Measurements from ENCODE around the gene C1QA.
"Not testable (repeated sequence)": the region's sequence is repeated elsewhere in the genome, so short reads cannot be mapped to it uniquely, and the experiment has no call there.

The C1QA gene

DNA sequence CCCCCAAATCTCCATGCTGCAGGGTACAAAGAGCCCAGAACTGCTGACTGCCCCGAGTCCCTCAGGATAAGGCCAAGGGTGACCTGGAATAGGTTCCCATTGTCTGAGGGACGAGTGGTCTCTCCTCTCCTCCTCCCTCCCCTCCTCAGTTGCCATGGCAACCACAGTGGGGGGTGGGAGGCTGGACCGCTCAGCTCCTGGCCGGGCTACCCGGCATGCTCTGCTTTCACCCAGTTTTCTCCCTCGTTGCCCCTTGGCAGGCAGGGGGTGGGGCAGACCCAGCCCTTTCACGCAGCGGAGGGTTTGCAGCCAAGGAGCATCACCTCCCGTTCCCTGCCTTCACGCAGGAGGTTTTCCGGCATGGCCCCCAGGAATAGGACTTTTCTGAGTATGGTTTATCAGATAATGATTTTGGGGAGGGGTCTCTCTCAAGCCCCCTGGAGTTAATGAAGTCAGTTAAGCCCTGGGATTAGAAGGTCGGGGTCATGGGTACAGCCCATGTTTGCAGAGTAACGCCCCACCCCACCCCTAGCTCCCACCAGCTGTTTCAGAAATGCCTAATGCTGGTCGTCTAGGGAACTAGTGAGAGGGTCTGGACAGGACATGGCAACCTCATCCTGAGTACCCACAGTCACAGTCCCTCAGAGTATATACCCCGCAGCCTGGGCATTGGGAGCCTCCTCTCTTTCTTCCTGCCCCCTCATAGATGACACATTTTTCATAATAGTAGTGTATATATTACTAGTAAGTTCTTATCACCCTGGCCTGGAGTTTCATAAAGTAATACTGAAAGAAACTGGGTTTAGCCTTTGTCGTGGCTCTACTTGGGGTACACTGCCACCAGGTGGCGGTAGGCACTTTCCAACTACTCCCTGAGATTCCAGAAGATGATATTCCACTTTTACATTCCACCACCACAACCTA lies 37.3 kb downstream of the C1QA start:
- Histone ChIP-seq H3K36me3 (ENCODE audit: control insufficient read depth in 2 of 2, insufficient read depth in 2 of 2, low read length in 2 of 2) (no peaks in the 10 kb centered on the region), H3K27ac (ENCODE audit: low read length) (no peak overlapping the region), H3K4me3 (ENCODE audit: low read length in 2 of 2) (no peak overlapping the region), H3K27me3 (ENCODE audit: control insufficient read depth in 1 of 2, insufficient read depth in 2 of 2, low read length in 2 of 2) (peaks cover 38 to 47% of the 10 kb centered on the region in 2 donors), H3K9ac (ENCODE audit: low read length in 2 of 2) (no peak overlapping the region), H3K9me3 (ENCODE audit: control insufficient read depth in 2 of 2, low read length in 2 of 2) (no peaks in the 10 kb centered on the region), H3K4me1 (ENCODE audit: control insufficient read depth, insufficient read depth, low read length) (no peaks in the 10 kb centered on the region)

DNA sequence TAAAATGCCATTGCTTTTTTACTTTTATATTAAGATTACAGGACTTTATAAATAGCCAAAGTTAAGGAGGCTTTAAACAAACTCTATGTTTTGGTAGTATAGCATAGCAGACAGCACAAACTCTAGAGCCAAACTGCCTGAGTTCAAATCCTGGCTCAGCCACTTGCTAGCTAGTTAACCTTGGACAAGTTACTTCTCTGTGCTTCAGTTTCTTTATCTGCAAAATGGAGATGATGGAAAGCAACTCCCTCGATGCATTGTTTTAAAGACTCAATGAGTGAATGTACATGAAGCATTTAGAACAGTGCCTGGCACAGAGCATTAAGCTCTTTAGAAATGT lies 38.0 kb downstream of the C1QA start:
- Histone ChIP-seq H3K9me3 (ENCODE audit: control insufficient read depth in 2 of 2, low read length in 2 of 2) (no peaks in the 10 kb centered on the region), H3K36me3 (ENCODE audit: control insufficient read depth in 2 of 2, insufficient read depth in 2 of 2, low read length in 2 of 2) (no peaks in the 10 kb centered on the region), H3K9ac (ENCODE audit: low read length in 2 of 2) (no peak overlapping the region), H3K27ac (ENCODE audit: low read length) (no peak overlapping the region), H3K27me3 (ENCODE audit: control insufficient read depth in 1 of 2, insufficient read depth in 2 of 2, low read length in 2 of 2) (peaks cover 38 to 47% of the 10 kb centered on the region in 2 donors), H3K4me1 (ENCODE audit: control insufficient read depth, insufficient read depth, low read length) (no peaks in the 10 kb centered on the region), H3K4me3 (ENCODE audit: low read length in 2 of 2) (no peak overlapping the region)

DNA sequence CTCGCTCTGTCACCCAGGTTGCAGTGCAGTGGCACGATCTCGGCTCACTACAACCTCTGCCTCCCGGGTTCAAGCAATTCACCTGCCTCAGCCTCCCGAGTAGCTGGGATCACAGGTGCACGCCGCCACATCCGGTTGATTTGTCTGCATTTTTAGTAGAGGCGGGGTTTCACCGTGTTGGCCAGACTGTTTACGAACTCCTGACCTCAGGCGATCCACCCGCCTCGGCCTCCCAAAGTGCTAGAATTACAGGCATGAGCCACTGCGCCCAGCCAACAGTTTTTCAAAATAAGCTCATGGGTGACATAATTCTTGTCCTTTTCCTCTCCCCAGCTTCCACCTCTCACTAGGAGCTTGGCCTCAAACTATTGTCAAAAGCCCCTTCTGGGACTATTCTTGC lies 39.7 kb downstream of the C1QA start:
- H3K9me3 ChIP-seq (ENCODE audit: control insufficient read depth in 2 of 2, low read length in 2 of 2); H3K4me3 ChIP-seq (ENCODE audit: low read length in 2 of 2); H3K36me3 ChIP-seq (ENCODE audit: control insufficient read depth in 2 of 2, insufficient read depth in 2 of 2, low read length in 2 of 2); H3K4me1 ChIP-seq (ENCODE audit: control insufficient read depth, insufficient read depth, low read length); H3K9ac ChIP-seq (ENCODE audit: low read length in 2 of 2); H3K27ac ChIP-seq (ENCODE audit: low read length): not testable (repeated sequence)
- H3K27me3 ChIP-seq (ENCODE audit: control insufficient read depth in 1 of 2, insufficient read depth in 2 of 2, low read length in 2 of 2): peaks cover 30 to 35% of the 10 kb centered on the region in 2 donors

DNA sequence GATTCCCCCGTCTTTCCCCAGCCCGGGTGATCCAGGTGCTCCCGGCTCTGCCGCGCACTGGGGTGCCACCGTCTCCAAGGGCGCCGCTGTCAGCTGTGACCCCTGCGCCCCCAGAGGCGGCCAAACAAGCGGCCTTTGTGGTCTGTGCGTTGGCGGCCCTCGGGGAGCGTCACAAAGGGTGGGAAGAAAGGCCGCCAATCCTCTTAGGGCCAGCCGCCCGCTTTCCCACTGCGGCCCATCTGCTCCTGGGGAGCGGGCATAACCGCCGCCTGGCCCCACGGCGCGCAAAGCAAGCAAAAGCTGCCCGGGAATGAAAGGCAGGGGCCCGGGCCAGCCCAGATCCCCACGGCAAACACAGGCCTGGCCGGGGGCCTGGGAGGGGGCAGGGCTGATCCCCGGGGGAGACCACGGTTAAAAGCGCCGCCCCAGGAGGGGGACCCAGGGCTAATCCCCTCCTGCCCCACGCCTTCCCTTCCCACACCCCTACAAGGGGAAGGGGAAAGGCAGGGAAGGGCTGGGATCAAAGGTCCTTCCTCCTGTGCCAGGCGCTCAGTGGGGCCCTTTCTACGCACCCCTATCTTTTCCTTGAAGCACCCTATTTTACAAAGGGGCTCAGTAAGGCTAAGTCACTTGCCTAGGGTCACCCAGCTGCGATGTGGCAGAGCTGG lies 40.6 kb downstream of the C1QA start:
- H3K27me3 ChIP-seq (ENCODE audit: control insufficient read depth in 1 of 2, insufficient read depth in 2 of 2, low read length in 2 of 2): peaks cover 24 to 26% of the 10 kb centered on the region in 2 donors
- no peak overlapping the region for H3K27ac ChIP-seq (ENCODE audit: low read length)
- no peak overlapping the region for H3K9ac ChIP-seq (ENCODE audit: low read length in 2 of 2)
- H3K9me3 ChIP-seq (ENCODE audit: control insufficient read depth in 2 of 2, low read length in 2 of 2): no peaks in the 10 kb centered on the region
- H3K4me3 ChIP-seq (ENCODE audit: low read length in 2 of 2): no peak overlapping the region
- H3K36me3 ChIP-seq (ENCODE audit: control insufficient read depth in 2 of 2, insufficient read depth in 2 of 2, low read length in 2 of 2): no peaks in the 10 kb centered on the region
- no peaks in the 10 kb centered on the region for H3K4me1 ChIP-seq (ENCODE audit: control insufficient read depth, insufficient read depth, low read length)

DNA sequence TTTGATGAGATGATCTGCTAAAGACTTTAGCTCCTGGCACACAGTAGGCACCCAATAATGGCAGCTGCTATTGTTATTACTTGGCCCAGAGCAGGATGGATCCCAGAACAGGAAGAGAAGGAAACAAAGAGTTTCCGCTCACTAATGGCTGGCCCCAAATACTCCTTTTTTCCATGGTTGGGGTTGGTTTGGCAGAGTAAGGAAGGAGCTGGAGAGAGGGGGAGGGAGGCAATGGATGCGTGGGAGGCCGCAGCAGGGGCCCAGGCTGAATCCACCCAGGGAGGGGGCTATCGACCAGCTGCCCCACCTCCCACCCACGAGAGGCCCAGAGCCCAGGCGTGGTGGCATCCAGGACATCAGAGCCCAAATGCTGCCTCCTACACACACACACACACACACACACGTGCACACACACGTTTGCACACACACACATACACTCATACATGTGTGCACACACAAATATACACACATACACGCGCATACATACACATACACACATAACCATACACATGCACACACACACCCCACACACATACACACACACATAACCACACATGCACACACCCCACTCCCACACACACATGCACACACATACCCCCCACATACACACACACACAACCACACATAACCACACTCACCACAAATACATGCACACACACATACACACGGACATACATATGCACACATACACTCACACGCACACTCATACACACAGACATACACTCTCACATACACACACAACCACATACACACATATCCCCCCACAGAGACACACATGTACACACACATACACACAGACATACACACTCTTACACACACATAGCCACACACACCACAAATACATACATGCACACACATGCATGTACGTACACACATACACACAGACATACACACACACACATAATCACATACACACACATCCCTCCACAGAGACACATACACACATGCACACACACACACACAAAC lies 41.8 kb downstream of the C1QA start:
- Histone ChIP-seq H3K9ac (ENCODE audit: low read length in 2 of 2) (no peak overlapping the region), H3K9me3 (ENCODE audit: control insufficient read depth in 2 of 2, low read length in 2 of 2) (no peaks in the 10 kb centered on the region), H3K36me3 (ENCODE audit: control insufficient read depth in 2 of 2, insufficient read depth in 2 of 2, low read length in 2 of 2) (no peaks in the 10 kb centered on the region), H3K27me3 (ENCODE audit: control insufficient read depth in 1 of 2, insufficient read depth in 2 of 2, low read length in 2 of 2) (peaks cover 20 to 21% of the 10 kb centered on the region in 2 donors), H3K4me1 (ENCODE audit: control insufficient read depth, insufficient read depth, low read length) (no peaks in the 10 kb centered on the region), H3K27ac (ENCODE audit: low read length) (no peak overlapping the region), H3K4me3 (ENCODE audit: low read length in 2 of 2) (no peak overlapping the region)

DNA sequence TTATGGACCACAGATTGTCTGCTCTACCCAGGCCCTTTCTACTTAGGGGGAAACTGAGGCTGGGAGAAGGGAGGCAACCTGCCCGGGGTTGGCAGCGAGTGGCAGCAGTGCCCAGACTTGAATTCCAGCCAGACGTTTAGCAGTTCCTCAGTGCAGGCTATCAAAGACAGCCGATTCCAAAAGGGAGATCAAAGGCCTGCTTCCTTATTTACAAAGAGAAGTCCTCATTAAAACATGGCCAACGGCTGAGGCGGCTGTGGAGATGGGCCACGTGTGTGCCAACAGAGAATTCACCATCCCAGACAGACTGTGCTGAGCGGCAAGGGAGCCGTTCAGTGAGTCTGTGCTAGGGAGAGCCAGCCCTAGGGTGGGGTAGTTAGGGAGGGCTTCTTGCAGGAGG lies 44.3 kb downstream of the C1QA start:
- H3K9ac ChIP-seq (ENCODE audit: low read length in 2 of 2): no peak overlapping the region

DNA sequence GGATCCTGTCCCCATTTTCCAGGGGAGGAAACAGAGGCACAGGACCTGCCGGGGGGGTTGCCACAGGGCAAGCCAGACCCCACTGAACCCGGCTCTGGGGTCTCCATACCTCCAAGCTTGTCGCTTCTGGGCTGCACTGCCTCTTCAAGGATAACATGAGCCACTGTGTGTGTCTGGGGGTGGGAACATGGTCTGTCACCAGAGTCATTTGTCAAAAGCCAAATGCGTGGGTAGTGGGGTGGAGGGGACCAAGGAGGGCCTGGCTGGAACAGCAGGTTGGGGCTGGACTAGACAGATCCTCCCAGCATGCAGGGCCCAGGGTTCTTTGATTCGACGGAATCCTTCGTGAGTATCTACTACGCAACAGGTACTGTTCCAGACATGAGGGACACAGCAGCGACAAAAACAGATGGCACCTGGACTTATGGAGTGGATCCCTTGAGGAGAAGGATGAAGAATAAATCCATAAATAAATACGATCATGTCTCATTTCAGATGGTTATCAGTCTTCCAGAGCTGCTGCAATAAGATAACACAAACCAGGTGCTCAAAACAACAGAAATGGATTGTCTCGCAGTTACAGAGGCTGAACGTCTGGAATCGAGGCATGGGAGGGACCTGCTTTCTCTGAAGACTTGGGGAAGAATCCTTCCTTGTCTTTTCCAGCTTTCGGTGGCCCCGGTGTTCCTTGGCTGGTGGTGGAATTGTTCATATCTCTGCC lies 45.3 kb downstream of the C1QA start:
- Histone ChIP-seq H3K4me1 (ENCODE audit: control insufficient read depth, insufficient read depth, low read length) (peaks cover 2% of the 10 kb centered on the region), H3K27me3 (ENCODE audit: control insufficient read depth in 1 of 2, insufficient read depth in 2 of 2, low read length in 2 of 2) (peaks cover 5 to 18% of the 10 kb centered on the region in 2 donors), H3K9me3 (ENCODE audit: control insufficient read depth in 2 of 2, low read length in 2 of 2) (no peaks in the 10 kb centered on the region), H3K9ac (ENCODE audit: low read length in 2 of 2) (no peak overlapping the region), H3K36me3 (ENCODE audit: control insufficient read depth in 2 of 2, insufficient read depth in 2 of 2, low read length in 2 of 2) (no peaks in the 10 kb centered on the region), H3K27ac (ENCODE audit: low read length) (no peak overlapping the region), H3K4me3 (ENCODE audit: low read length in 2 of 2) (no peak overlapping the region)

More for the DNA sequence above, 44.3 kb downstream of the C1QA start:
- peaks cover 6 to 18% of the 10 kb centered on the region in 2 donors for H3K27me3 ChIP-seq (ENCODE audit: control insufficient read depth in 1 of 2, insufficient read depth in 2 of 2, low read length in 2 of 2)
- H3K4me3 ChIP-seq (ENCODE audit: low read length in 2 of 2): no peak overlapping the region
- no peaks in the 10 kb centered on the region for H3K9me3 ChIP-seq (ENCODE audit: control insufficient read depth in 2 of 2, low read length in 2 of 2)
- H3K27ac ChIP-seq (ENCODE audit: low read length): no peak overlapping the region
- H3K36me3 ChIP-seq (ENCODE audit: control insufficient read depth in 2 of 2, insufficient read depth in 2 of 2, low read length in 2 of 2): no peaks in the 10 kb centered on the region
- peaks cover 2% of the 10 kb centered on the region for H3K4me1 ChIP-seq (ENCODE audit: control insufficient read depth, insufficient read depth, low read length)

DNA sequence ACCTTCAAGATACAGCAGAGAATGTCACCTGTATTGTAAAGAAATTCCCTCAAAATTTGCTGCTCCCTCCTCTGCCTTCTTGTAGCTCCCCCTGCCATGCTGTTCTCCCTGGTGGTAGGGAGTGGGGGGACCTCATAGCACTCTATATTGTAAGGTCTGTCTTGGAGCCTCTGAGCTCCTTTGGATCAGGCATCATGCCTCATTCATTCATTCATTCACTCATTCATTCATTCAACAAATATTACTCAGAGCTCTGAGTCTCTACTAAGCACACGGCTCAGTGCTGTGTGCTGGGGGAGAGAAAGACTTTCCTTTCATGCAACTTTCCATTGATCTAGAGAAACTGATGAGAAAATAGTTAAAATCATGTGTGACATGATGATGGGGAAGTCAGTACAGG lies 47.1 kb downstream of the C1QA start:
- H3K9ac ChIP-seq (ENCODE audit: low read length in 2 of 2): no peak overlapping the region
- H3K9me3 ChIP-seq (ENCODE audit: control insufficient read depth in 2 of 2, low read length in 2 of 2): no peaks in the 10 kb centered on the region
- H3K27me3 ChIP-seq (ENCODE audit: control insufficient read depth in 1 of 2, insufficient read depth in 2 of 2, low read length in 2 of 2): peaks cover 4 to 15% of the 10 kb centered on the region in 2 donors
- no peak overlapping the region for H3K27ac ChIP-seq (ENCODE audit: low read length)
- no peak overlapping the region for H3K4me3 ChIP-seq (ENCODE audit: low read length in 2 of 2)
- H3K36me3 ChIP-seq (ENCODE audit: control insufficient read depth in 2 of 2, insufficient read depth in 2 of 2, low read length in 2 of 2): no peaks in the 10 kb centered on the region
- peaks cover 2% of the 10 kb centered on the region for H3K4me1 ChIP-seq (ENCODE audit: control insufficient read depth, insufficient read depth, low read length)

DNA sequence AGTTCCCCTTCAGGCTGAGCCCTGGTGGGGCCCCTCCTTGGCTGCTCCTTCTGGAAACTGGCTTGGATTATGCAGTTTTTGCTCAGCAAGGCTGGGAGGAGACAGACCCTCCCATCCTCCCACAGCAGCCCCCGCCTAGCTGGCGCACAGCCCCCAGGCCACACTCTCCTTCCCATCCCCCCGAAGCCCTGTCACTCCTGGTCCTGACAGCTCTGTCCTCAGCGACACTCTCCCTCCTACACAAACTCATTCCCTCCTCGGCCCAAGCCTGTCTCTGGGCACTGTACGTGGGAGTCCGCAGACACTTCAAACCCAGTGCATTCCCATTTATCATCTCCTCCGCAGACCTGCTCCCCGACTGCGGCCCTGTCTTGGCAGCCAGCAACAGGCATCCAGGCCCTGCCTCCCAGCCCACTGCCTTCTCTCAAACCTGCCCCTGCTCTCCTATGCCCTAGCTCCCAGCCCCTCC lies 49.2 kb downstream of the C1QA start:
- no peak overlapping the region for H3K27ac ChIP-seq (ENCODE audit: low read length)
- H3K9me3 ChIP-seq (ENCODE audit: control insufficient read depth in 2 of 2, low read length in 2 of 2): no peaks in the 10 kb centered on the region
- peaks cover 2% of the 10 kb centered on the region for H3K4me1 ChIP-seq (ENCODE audit: control insufficient read depth, insufficient read depth, low read length)
- H3K4me3 ChIP-seq (ENCODE audit: low read length in 2 of 2): no peak overlapping the region
- H3K9ac ChIP-seq (ENCODE audit: low read length in 2 of 2): no peak overlapping the region
- H3K36me3 ChIP-seq (ENCODE audit: control insufficient read depth in 2 of 2, insufficient read depth in 2 of 2, low read length in 2 of 2): no peaks in the 10 kb centered on the region
- peaks cover 4 to 15% of the 10 kb centered on the region in 2 donors for H3K27me3 ChIP-seq (ENCODE audit: control insufficient read depth in 1 of 2, insufficient read depth in 2 of 2, low read length in 2 of 2)

DNA sequence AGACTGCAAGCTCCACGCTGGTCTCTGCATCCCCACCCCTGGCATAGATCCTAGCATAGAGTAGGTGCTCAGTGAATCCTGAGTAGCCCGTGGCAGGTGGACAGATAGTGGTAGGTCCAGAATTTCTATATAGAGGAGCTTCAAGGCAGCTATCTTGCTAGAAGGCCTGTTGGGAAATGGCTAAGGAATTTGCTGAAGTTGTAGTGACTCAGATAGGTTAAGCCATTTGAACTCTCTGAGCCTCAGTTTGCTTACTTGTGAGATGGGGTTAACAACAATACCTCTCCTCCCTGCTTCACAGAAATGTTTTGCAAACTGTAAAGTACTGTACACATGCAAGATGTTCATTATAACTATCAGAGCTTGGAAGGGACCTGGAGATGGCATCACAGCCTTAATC lies 50.8 kb downstream of the C1QA start:
- no peaks in the 10 kb centered on the region for H3K36me3 ChIP-seq (ENCODE audit: control insufficient read depth in 2 of 2, insufficient read depth in 2 of 2, low read length in 2 of 2)
- no peak overlapping the region for H3K9ac ChIP-seq (ENCODE audit: low read length in 2 of 2)
- no peak overlapping the region for H3K4me3 ChIP-seq (ENCODE audit: low read length in 2 of 2)

More for the DNA sequence above, 50.8 kb downstream of the C1QA start:
- Histone ChIP-seq H3K9me3 (ENCODE audit: control insufficient read depth in 2 of 2, low read length in 2 of 2) (no peaks in the 10 kb centered on the region), H3K27me3 (ENCODE audit: control insufficient read depth in 1 of 2, insufficient read depth in 2 of 2, low read length in 2 of 2) (peaks cover 4 to 13% of the 10 kb centered on the region in 2 donors), H3K27ac (ENCODE audit: low read length) (no peak overlapping the region), H3K4me1 (ENCODE audit: control insufficient read depth, insufficient read depth, low read length) (peaks cover 2% of the 10 kb centered on the region)

All from stomach smooth muscle (tissue), 2 donors.